Measurements from ENCODE around the gene SOS1. TPM values are rescaled to one million over a fixed set of nuclear protein-coding genes. Genes with fewer than 3 reads are reported as not detected.

The SOS1 gene
- total RNA-seq, 1 donor from 2014 or later, result 54.5 TPM

- DNase-seq (ENCODE audit: low spot score in 2 of 2, unreplicated experiment in 2 of 2), result no peak
- peaks cover 22% of the 10 kb centered on the region for H3K36me3 Mint-ChIP-seq
- TF ChIP-seq, protein P1, sequence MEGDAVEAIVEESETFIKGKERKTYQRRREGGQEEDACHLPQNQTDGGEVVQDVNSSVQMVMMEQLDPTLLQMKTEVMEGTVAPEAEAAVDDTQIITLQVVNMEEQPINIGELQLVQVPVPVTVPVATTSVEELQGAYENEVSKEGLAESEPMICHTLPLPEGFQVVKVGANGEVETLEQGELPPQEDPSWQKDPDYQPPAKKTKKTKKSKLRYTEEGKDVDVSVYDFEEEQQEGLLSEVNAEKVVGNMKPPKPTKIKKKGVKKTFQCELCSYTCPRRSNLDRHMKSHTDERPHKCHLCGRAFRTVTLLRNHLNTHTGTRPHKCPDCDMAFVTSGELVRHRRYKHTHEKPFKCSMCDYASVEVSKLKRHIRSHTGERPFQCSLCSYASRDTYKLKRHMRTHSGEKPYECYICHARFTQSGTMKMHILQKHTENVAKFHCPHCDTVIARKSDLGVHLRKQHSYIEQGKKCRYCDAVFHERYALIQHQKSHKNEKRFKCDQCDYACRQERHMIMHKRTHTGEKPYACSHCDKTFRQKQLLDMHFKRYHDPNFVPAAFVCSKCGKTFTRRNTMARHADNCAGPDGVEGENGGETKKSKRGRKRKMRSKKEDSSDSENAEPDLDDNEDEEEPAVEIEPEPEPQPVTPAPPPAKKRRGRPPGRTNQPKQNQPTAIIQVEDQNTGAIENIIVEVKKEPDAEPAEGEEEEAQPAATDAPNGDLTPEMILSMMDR (IDR thresholded peaks at IDR 0.05; ENCODE audit: unreplicated experiment), result no peak
- H3K27ac Mint-ChIP-seq, result no peak overlapping the region
- peaks cover 8% of the 10 kb centered on the region for H3K4me1 Mint-ChIP-seq
- no peaks in the 10 kb centered on the region for H3K27me3 Mint-ChIP-seq (ENCODE audit: low read depth)
- H3K9me3 Mint-ChIP-seq, result peaks cover 6% of the 10 kb centered on the region
- no peak overlapping the region for H3K4me3 Mint-ChIP-seq
These were observed 29.8 kb downstream of the SOS1 start for GRCh38 chr2:39091063-39091462.

- TF ChIP-seq, protein P1 (IDR thresholded peaks at IDR 0.05; ENCODE audit: unreplicated experiment), result no peak
- H3K27ac Mint-ChIP-seq, result no peak overlapping the region
- peaks cover 6% of the 10 kb centered on the region for H3K36me3 Mint-ChIP-seq
- H3K27me3 Mint-ChIP-seq (ENCODE audit: low read depth), result no peaks in the 10 kb centered on the region
- DNase-seq (ENCODE audit: low spot score in 2 of 2, unreplicated experiment in 2 of 2), result no peak
- peaks cover under 1% of the 10 kb centered on the region for H3K9me3 Mint-ChIP-seq
- H3K4me1 Mint-ChIP-seq, result peaks cover 5% of the 10 kb centered on the region
- no peak overlapping the region for H3K4me3 Mint-ChIP-seq
These were observed 40.7 kb downstream of the SOS1 start for GRCh38 chr2:39080152-39080551.

DNA sequence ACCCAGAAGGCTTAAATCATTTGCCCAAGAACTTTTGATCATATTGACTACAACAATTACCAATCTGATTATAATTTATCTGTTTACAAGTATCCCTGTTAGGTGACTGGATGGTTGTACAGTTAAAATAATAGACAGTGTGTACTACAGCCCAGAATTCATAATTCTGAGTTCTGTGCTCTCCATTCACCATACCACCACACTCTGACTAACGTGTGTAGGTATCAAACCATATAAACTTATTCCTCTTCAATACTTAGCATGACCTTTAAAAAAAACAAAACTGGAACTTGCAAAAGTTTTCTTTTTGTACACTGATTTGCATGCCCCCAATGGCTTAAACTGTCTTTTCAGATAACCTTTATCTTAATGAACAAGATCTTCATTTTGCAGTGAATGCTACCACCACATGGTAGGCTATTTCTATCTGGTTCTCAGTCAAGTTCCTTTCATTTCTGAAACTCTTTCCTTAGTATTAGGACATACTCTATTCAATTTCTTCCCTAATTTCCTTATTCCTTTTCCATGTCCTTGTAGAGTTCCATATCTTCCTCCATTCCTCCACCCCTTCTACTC is 50.9 kb downstream of the SOS1 start:
- H3K27ac Mint-ChIP-seq, result peak overlapping the region; percentile 54
- H3K36me3 Mint-ChIP-seq, result peaks cover 17% of the 10 kb centered on the region
- no peak for DNase-seq (ENCODE audit: low spot score in 2 of 2, unreplicated experiment in 2 of 2)
- H3K4me1 Mint-ChIP-seq, result peaks cover 12% of the 10 kb centered on the region
- TF ChIP-seq, protein P1 (IDR thresholded peaks at IDR 0.05; ENCODE audit: unreplicated experiment), result no peak
- peaks cover 3% of the 10 kb centered on the region for H3K9me3 Mint-ChIP-seq
- H3K27me3 Mint-ChIP-seq (ENCODE audit: low read depth), result no peaks in the 10 kb centered on the region
- no peak overlapping the region for H3K4me3 Mint-ChIP-seq

GRCh38 chr2:39069136-39069515 is 51.7 kb downstream of the SOS1 start:
- peaks cover 13% of the 10 kb centered on the region for H3K36me3 Mint-ChIP-seq
- peaks cover 12% of the 10 kb centered on the region for H3K4me1 Mint-ChIP-seq
- no peaks in the 10 kb centered on the region for H3K9me3 Mint-ChIP-seq
- H3K27me3 Mint-ChIP-seq (ENCODE audit: low read depth), result no peaks in the 10 kb centered on the region
- H3K4me3 Mint-ChIP-seq, result no peak overlapping the region
- DNase-seq (ENCODE audit: low spot score in 2 of 2, unreplicated experiment in 2 of 2), result no peak
- peak overlapping the region; percentile 59 for H3K27ac Mint-ChIP-seq
- TF ChIP-seq, protein P1 (IDR thresholded peaks at IDR 0.05; ENCODE audit: unreplicated experiment), result no peak

DNA sequence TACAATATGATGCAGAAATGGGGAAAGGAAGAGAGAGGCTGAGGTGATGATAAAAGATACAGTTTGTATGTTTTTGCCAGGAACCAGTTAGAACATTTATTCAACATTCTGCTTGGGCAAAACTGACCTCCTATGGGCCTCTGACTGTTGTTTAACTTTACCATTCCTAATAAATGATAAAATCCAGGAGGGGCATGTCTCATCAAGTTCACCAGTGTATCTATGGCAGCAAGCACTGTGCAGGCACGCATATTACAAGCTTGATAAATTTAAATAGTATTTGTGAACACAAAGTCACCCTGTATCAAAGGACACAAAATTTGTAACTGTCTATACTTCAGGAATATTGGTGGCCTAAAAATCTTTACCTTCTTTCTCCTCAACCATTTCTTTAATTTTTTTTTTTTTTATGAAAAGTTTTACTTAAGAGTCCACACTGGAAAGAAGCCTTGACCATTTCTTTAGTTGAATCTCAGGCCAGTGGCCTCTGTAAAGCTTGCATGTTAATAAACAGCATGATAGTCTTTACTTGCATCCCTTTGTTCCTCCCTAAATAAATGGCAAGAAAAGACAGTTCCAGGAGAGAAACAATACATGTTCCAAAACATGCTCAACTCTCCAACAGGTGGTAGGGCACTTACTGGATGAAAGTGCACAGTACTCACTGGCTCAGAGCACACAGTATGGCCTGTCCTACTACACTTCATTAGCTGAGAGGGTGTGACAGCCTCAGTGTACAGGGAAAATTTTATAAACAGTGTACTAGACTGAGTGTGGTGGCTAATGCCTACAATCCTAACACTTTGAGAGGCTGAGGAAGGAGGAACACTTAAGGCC is 52.3 kb downstream of the SOS1 start:
- DNase-seq (ENCODE audit: low spot score in 2 of 2, unreplicated experiment in 2 of 2), result no peak
- peaks cover 12% of the 10 kb centered on the region for H3K4me1 Mint-ChIP-seq
- H3K9me3 Mint-ChIP-seq, result no peaks in the 10 kb centered on the region
- no peak overlapping the region for H3K4me3 Mint-ChIP-seq
- H3K27ac Mint-ChIP-seq, result peak overlapping the region; percentile 79
- H3K27me3 Mint-ChIP-seq (ENCODE audit: low read depth), result no peaks in the 10 kb centered on the region
- TF ChIP-seq, protein P1 (IDR thresholded peaks at IDR 0.05; ENCODE audit: unreplicated experiment), result no peak
- H3K36me3 Mint-ChIP-seq, result peaks cover 13% of the 10 kb centered on the region

All from mesothelial cell of epicardium (in vitro differentiated cells).